IMR-90 (cell line): Measurements from ENCODE around the gene COL23A1. TPM values are rescaled to one million over a fixed set of nuclear protein-coding genes. Genes with fewer than 3 reads are reported as not detected.

Source experiments
- ATAC-seq: fragments of 200-7000 bp; cut with Tn5 transposase; 2 replicates; pipeline ENCODE4 v1.9.1; 2020; ENCODE audit warnings: low read depth, mild to moderate bottlenecking, moderate library complexity
- BruUV-seq: library from RNA; stranded (reverse); fragments of 400-500 nt; replicated peaks from 2 replicates; lab custom pipeline; 2021; lab: Mats Ljungman, UMichigan
- CTCF ChIA-PET: fragments of 300-600 bp; formaldehyde crosslinking; extraction: SDS; loops from one replicate; lab custom pipeline; 2021; ENCODE audit warnings: antibody characterized with exemption; lab: Yijun Ruan, JAX
- POLR2A ChIA-PET: fragments of 300-600 bp; sonication (Branson Sonifier 250); formaldehyde crosslinking; loops from one replicate; lab custom pipeline; 2022; ENCODE audit warnings: antibody characterized with exemption; ENCODE audit not compliant: unreplicated experiment; lab: Charles Lee
- DNase-seq: peaks from one replicate; pipeline ENCODE4 v3.0.0; 2013
- H2AFZ ChIP-seq: replicated peaks from 2 replicates; pipeline ENCODE3; 2013; ENCODE audit warnings: low read length, mild to moderate bottlenecking; ENCODE audit not compliant: poor library complexity
- H2AK5ac ChIP-seq: 2 replicates; pipeline ENCODE4 v1.6.1; 2013; ENCODE audit warnings: low read depth, low read length, inconsistent platforms
- H2AK9ac ChIP-seq: replicated peaks from 2 replicates; pipeline ENCODE3; 2013; ENCODE audit warnings: mild to moderate bottlenecking, low read depth, low read length, moderate library complexity; ENCODE audit not compliant: poor library complexity
- H2BK120ac ChIP-seq: 2 replicates; pipeline ENCODE4 v1.6.1; 2013; ENCODE audit warnings: low read depth, low read length, inconsistent platforms
- H2BK15ac ChIP-seq: 3 replicates; pipeline ENCODE4 v1.6.1; 2013; ENCODE audit warnings: low read depth, low read length, inconsistent platforms
- H2BK20ac ChIP-seq: 2 replicates; pipeline ENCODE4 v1.6.1; 2013; ENCODE audit warnings: low read depth, mild to moderate bottlenecking, inconsistent platforms, low read length, moderate library complexity
- H2BK5ac ChIP-seq: 2 replicates; pipeline ENCODE4 v1.6.1; 2013; ENCODE audit warnings: mild to moderate bottlenecking, low read depth, low read length, inconsistent platforms; ENCODE audit not compliant: poor library complexity, severe bottlenecking
- H3K14ac ChIP-seq: replicated peaks from 2 replicates; pipeline ENCODE4 v1.6.1; 2013; ENCODE audit warnings: low read depth, low read length, inconsistent platforms
- H3K18ac ChIP-seq: 2 replicates; pipeline ENCODE4 v1.6.1; 2013; ENCODE audit warnings: low read depth, low read length, control low read depth
- H3K23ac ChIP-seq: 2 replicates; pipeline ENCODE4 v1.6.1; 2013; ENCODE audit warnings: low read depth, low read length, inconsistent platforms
- H3K27ac ChIP-seq: 2 replicates; pipeline ENCODE4 v1.5.1; 2013; ENCODE audit warnings: mild to moderate bottlenecking, control low read depth, low read length; ENCODE audit not compliant: insufficient read depth
- H3K27me3 ChIP-seq: 2 replicates; pipeline ENCODE4 v1.6.1; 2013; ENCODE audit warnings: low read length; ENCODE audit not compliant: control insufficient read depth, insufficient read depth
- H3K36me3 ChIP-seq: 2 replicates; pipeline ENCODE4 v1.6.1; 2013; ENCODE audit warnings: low read length, mixed read lengths; ENCODE audit not compliant: control insufficient read depth, insufficient read depth
- H3K4ac ChIP-seq: 2 replicates; pipeline ENCODE4 v1.6.1; 2013; ENCODE audit warnings: low read depth, low read length, inconsistent platforms
- H3K4me1 ChIP-seq: 2 replicates; pipeline ENCODE4 v1.6.1; 2013; ENCODE audit warnings: low read length, mixed read lengths; ENCODE audit not compliant: control insufficient read depth, insufficient read depth
- H3K4me2 ChIP-seq: 2 replicates; pipeline ENCODE4 v1.6.1; 2013; ENCODE audit warnings: low read depth, mild to moderate bottlenecking, control low read depth, low read length, moderate library complexity
- H3K4me3 ChIP-seq: 2 replicates; pipeline ENCODE4 v1.5.1; 2013; ENCODE audit warnings: low read depth, mild to moderate bottlenecking, control low read depth, low read length, moderate library complexity; ENCODE audit not compliant: insufficient read depth
- H3K56ac ChIP-seq: 2 replicates; pipeline ENCODE4 v1.6.1; 2013; ENCODE audit warnings: low read length, inconsistent platforms; ENCODE audit not compliant: insufficient read depth; ENCODE audit errors: extremely low read depth
- H3K79me1 ChIP-seq, 2 experiments: 2 replicates each; pipeline ENCODE4 v1.6.1; 2013; ENCODE audit warnings: low read length in 2 of 2, inconsistent platforms in 1 of 2, low read depth in 1 of 2
- H3K9ac ChIP-seq: 2 replicates; pipeline ENCODE4 v1.6.1; 2013; ENCODE audit warnings: low read depth, low read length, control low read depth
- H3K9me1 ChIP-seq: 2 replicates; pipeline ENCODE4 v1.6.1; 2013; ENCODE audit warnings: low read length, inconsistent platforms; ENCODE audit not compliant: insufficient read depth
- H3K9me3 ChIP-seq: 2 replicates; pipeline ENCODE4 v1.6.1; 2013; ENCODE audit warnings: low read length; ENCODE audit not compliant: control insufficient read depth, insufficient read depth
- H4K20me1 ChIP-seq: 2 replicates; pipeline ENCODE4 v1.6.1; 2013; ENCODE audit warnings: low read length, inconsistent platforms; ENCODE audit not compliant: insufficient read depth
- H4K5ac ChIP-seq: 2 replicates; pipeline ENCODE4 v1.6.1; 2013; ENCODE audit warnings: mild to moderate bottlenecking, low read depth, low read length, control low read depth
- H4K8ac ChIP-seq, 2 experiments: 2 replicates each; pipeline ENCODE4 v1.6.1; 2013; ENCODE audit warnings: low read depth in 2 of 2, low read length in 2 of 2, control low read depth in 1 of 2, inconsistent platforms in 1 of 2
- H4K91ac ChIP-seq: 2 replicates; pipeline ENCODE4 v1.6.1; 2013; ENCODE audit warnings: low read depth, low read length, inconsistent platforms; ENCODE audit not compliant: insufficient read depth
- BHLHE40 ChIP-seq: fragments of 150-350 bp; IDR thresholded peaks from 2 replicates; pipeline ENCODE4 v1.6.1; 2016; ENCODE audit warnings: mild to moderate bottlenecking, low read depth, low read length
- CEBPB ChIP-seq: IDR thresholded peaks from 2 replicates; pipeline ENCODE4 v1.6.1; 2012; ENCODE audit warnings: low read depth, low read length, improper control_type of control experiment
- CHD1 ChIP-seq: IDR thresholded peaks from 2 replicates; pipeline ENCODE4 v1.6.1; 2012; ENCODE audit warnings: low read depth, low read length, improper control_type of control experiment
- CTCF ChIP-seq: conservative IDR thresholded peaks from 2 replicates; pipeline ENCODE4 v1.5.1; 2012; ENCODE audit warnings: mild to moderate bottlenecking, low read depth, low read length, improper control_type of control experiment
- ELK1 ChIP-seq: fragments of 150-350 bp; IDR thresholded peaks from 2 replicates; pipeline ENCODE4 v1.6.1; 2016; ENCODE audit warnings: low read depth, mild to moderate bottlenecking, low read length, moderate library complexity, borderline replicate concordance
- FOS ChIP-seq: fragments of 150-350 bp; IDR thresholded peaks from 2 replicates; pipeline ENCODE4 v1.6.1; 2016; ENCODE audit warnings: low read depth, low read length
- MAFK ChIP-seq: IDR thresholded peaks from 2 replicates; pipeline ENCODE4 v1.6.1; 2012; ENCODE audit warnings: low read depth, low read length, improper control_type of control experiment
- MAZ ChIP-seq: IDR thresholded peaks from 2 replicates; pipeline ENCODE4 v1.6.1; 2012; ENCODE audit warnings: low read depth, mild to moderate bottlenecking, low read length, improper control_type of control experiment, moderate library complexity, borderline replicate concordance
- MXI1 ChIP-seq: IDR thresholded peaks from 2 replicates; pipeline ENCODE4 v1.6.1; 2012; ENCODE audit warnings: low read depth, mild to moderate bottlenecking, low read length, moderate library complexity, borderline replicate concordance
- NFE2L2 ChIP-seq: fragments of 150-350 bp; IDR thresholded peaks from 2 replicates; pipeline ENCODE4 v1.6.1; 2016; ENCODE audit warnings: low read depth, mild to moderate bottlenecking, low read length
- POLR2A ChIP-seq: IDR thresholded peaks from 2 replicates; pipeline ENCODE4 v1.6.1; 2012; ENCODE audit warnings: mild to moderate bottlenecking, low read depth, low read length
- RAD21 ChIP-seq: IDR thresholded peaks from 2 replicates; pipeline ENCODE4 v1.6.1; 2012; ENCODE audit warnings: low read length, improper control_type of control experiment
- RCOR1 ChIP-seq: IDR thresholded peaks from 2 replicates; pipeline ENCODE4 v1.6.1; 2012; ENCODE audit warnings: mild to moderate bottlenecking, low read length, improper control_type of control experiment; ENCODE audit not compliant: insufficient replicate concordance
- RFX5 ChIP-seq: IDR thresholded peaks from 2 replicates; pipeline ENCODE4 v1.8.0; 2012; ENCODE audit warnings: low read depth, mild to moderate bottlenecking, low read length, moderate library complexity
- SMC3 ChIP-seq: fragments of 150-350 bp; IDR thresholded peaks from 2 replicates; pipeline ENCODE4 v1.6.1; 2016; ENCODE audit warnings: low read depth, mild to moderate bottlenecking, antibody characterized with exemption, low read length, moderate library complexity
- USF2 ChIP-seq: fragments of 150-350 bp; IDR thresholded peaks from 2 replicates; pipeline ENCODE4 v1.6.1; 2017; ENCODE audit warnings: mild to moderate bottlenecking, antibody characterized with exemption, low read length, low read depth
- WGBS, 2 experiments: methylation state at CpG; one replicate each; pipeline versions ENCODE4 v1.1.5 to v1.1.7; 2013; ENCODE audit warnings: missing lambda C conversion rate in 2 of 2; ENCODE audit not compliant: insufficient read length in 1 of 2; ENCODE audit errors: extremely low coverage in 2 of 2; 5-methylcytosine and 5-hydroxymethylcytosine counted together
- dilution Hi-C: fragments of 300-500 bp; cut with HindIII; formaldehyde crosslinking; loops from one replicate; pipeline ENCODE4 v1.14.3; 2018; ENCODE audit warnings: low sequenced_read_pairs; ENCODE audit not compliant: unreplicated experiment
- in situ Hi-C: fragments of 300-500 bp; cut with MboI; formaldehyde crosslinking; loops from 3 replicates; pipeline ENCODE4 v1.14.3; 2019; ENCODE audit warnings: low sequenced_read_pairs, inconsistent platforms, mixed read lengths
- intact Hi-C: fragments of 100-400 bp; cut with micrococcal nuclease; formaldehyde crosslinking; loops from 2 replicates; pipeline ENCODE4 v1.10.0; 2022
- polyA plus RNA-seq, 3 experiments: library from polyadenylated mRNA; depleted of rRNA; stranded (reverse); fragments of >200 nt; gene quantifications; 2 replicates each; pipeline ENCODE4 v1.2.3, GENCODE V29; 2012; ENCODE audit warnings: low replicate concordance in 1 of 3
- total RNA-seq: library from RNA; depleted of rRNA; stranded (reverse); fragments of >200 nt; gene quantifications from 2 replicates; pipeline ENCODE4 v1.2.3, GENCODE V29; 2012

Gene COL23A1
- total and polyA plus RNA-seq, 2 of the 4 experiments (the other 2 are of a cell fraction), result not detected

GRCh38 chr5:178387061-178387855 is 202.9 kb downstream of the COL23A1 start:
- H3K4me2 ChIP-seq, result no peak overlapping the region
- no peak overlapping the region for H2BK5ac ChIP-seq
- no peak overlapping the region for H3K27ac ChIP-seq
- no peak overlapping the region for H2BK20ac ChIP-seq
- ChIA-PET CTCF (no interaction called here), POLR2A (no interaction called here)
- H3K18ac ChIP-seq, result no peak overlapping the region
- ATAC-seq, result no peak
- H4K91ac ChIP-seq, result no peak overlapping the region
- no peak overlapping the region for H4K5ac ChIP-seq
- no peaks in the 10 kb centered on the region for H3K79me1 ChIP-seq
- dilution Hi-C loops, result no loop called here
- no peak overlapping the region for H3K14ac ChIP-seq
- no peak overlapping the region for H2BK15ac ChIP-seq
- no peaks in the 10 kb centered on the region for H3K4me1 ChIP-seq
- H3K36me3 ChIP-seq, result no peaks in the 10 kb centered on the region
- no peak overlapping the region for H4K8ac ChIP-seq
- H2BK120ac ChIP-seq, result no peak overlapping the region
- H2AK5ac ChIP-seq, result no peak overlapping the region
- DNase-seq, result no peak
- WGBS, 2 experiments, result 51% methylated on average over 10 of the region's 20 CpGs; no CpG with 5 or more reads in 1 of the 2 experiments
- no peak overlapping the region for H3K4me3 ChIP-seq
- no peak overlapping the region for H2AFZ ChIP-seq
- no peak overlapping the region for H3K9ac ChIP-seq
- H3K9me3 ChIP-seq, result peaks cover 13% of the 10 kb centered on the region
- in situ Hi-C loops, result no loop called here
- no peaks in the 10 kb centered on the region for H4K20me1 ChIP-seq
- no peak overlapping the region for H2AK9ac ChIP-seq
- intact Hi-C loops, result no loop called here
- H3K9me1 ChIP-seq, result no peaks in the 10 kb centered on the region
- no peak overlapping the region for H3K56ac ChIP-seq
- H3K23ac ChIP-seq, result no peak overlapping the region
- no peak for TF ChIP-seq POLR2A
- no peak for TF ChIP-seq USF2
- TF ChIP-seq MAZ, result no peak
- no peak for TF ChIP-seq MAFK
- TF ChIP-seq BHLHE40, result no peak
- no peak for TF ChIP-seq RFX5
- TF ChIP-seq RAD21, result no peak
- TF ChIP-seq RCOR1, result no peak
- no peak for TF ChIP-seq NFE2L2
- no peak for TF ChIP-seq CHD1
- TF ChIP-seq ELK1, result no peak
- no peak for TF ChIP-seq CTCF
- TF ChIP-seq CEBPB, result no peak
- no peak for TF ChIP-seq MXI1
- TF ChIP-seq SMC3, result no peak
- no peak for TF ChIP-seq FOS
- no TSS peak for BruUV-seq
- H3K27me3 ChIP-seq, result no peaks in the 10 kb centered on the region
- no peak overlapping the region for H3K4ac ChIP-seq
